NCI-H748 treated with DMSO at 0.1 percent for 48 hours (cell line): ENCODE data around the gene SGMS1.
"Not testable (repeated sequence)": the region's sequence is repeated elsewhere in the genome, so short reads cannot be mapped to it uniquely, and the experiment has no call there.

ENCODE experiments used
- DNase-seq: peaks from one replicate; lab custom pipeline; 2025; lab: John Stamatoyannopoulos, UW

Gene SGMS1

DNA sequence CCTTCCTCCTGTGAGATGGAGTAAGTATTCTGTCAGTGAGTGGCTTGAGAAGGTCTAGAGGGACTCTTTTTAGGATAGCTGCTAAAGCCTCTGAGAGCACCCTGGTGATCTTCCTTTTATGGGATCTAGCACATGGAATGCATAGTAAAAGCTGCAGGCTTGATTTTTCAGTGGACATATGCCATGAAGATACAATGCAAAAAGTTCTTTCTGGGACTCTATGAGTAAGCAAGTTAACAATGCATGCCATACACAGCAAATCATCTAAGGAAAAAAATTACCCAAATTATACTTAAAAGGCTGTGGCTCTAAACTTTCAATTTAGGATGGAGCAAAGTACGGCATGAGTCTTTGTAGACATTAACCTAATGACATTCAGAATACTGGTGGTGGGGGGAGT, 154.5 kb downstream of the SGMS1 start:
- no peak for DNase-seq

DNA sequence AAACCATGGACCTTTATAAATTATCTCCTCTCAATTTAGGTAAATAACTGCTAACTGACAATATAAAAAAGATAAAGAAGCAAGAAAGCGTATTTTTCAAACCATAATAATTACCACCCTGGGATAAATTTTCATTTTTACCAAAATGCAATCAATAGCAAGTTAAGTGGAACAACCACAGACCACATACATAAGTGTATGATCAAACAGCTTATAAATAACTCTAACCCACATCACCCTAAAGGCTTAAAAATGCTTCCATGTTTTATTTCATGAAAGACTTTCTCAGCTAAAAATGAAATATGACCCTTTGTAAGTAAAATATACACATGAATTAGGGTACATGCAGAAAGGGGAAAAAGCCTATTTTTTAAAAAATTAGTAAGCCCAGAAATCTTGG, 156.5 kb downstream of the SGMS1 start:
- no peak for DNase-seq

DNA sequence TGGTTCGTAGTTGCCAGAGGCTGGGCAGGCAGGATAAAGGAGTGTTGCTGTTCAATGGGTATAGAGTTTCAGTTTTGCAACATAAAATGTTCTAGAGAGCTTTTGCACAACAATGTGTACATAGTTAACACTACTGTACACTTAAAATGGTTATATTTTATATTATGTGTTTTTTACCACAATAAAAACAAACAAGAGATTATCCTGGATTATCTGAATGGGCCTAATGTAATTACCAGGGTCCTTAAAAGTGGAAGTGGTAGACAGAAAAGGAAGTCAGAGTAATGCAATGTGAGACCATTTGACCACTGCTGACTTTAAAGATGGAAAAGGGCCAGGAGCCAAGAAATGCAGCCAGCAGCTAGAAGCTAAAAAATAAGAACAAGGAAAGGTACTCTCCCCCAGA, 159.7 kb downstream of the SGMS1 start:
- DNase-seq = no peak

DNA sequence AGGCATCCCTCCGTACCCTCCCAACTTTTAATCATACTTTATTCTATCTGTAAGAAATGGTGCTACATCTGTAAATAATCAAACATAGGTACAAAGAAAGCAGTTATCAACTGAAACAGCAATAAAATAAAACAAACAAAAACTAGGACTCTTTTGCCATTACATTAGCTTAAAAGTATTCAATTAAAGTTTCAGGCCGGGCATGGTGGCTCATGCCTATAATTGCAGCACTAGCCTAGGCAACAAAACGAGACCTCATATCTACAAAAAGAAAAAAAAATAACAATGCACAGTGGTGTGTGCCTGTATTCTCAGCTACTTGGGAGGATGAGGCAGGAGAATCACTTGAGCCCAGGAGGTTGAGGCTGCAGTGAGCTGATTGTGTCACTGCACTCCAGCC, 161.9 kb downstream of the SGMS1 start:
- no peak for DNase-seq

- no peak for DNase-seq
Measured at GRCh38 chr10:50461123-50461522, 162.6 kb downstream of the SGMS1 start.

GRCh38 chr10:50456719-50457118, 167.0 kb downstream of the SGMS1 start:
- no peak for DNase-seq

DNA sequence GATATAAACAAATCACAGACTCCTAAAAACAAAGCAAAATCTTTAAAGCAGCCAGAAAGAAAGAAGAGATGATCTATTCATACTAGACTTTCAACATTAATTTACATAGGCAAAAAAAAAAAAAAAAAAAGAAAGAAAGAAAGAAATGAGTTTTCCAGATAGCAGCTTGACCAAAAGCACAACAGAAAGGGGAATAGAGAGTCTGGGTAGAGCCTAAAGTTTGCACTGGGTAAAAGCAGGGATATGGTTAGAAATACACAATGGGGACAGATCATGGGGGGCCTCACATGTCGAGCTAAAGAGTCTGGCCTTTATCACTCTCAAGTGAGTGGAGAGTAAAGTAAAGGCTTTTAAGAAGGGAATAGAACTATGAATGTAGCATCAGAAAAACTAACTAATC, 169.8 kb downstream of the SGMS1 start:
- no peak for DNase-seq

GRCh38 chr10:50452603-50453002, 171.2 kb downstream of the SGMS1 start:
- no peak for DNase-seq

- DNase-seq = no peak
Measured at GRCh38 chr10:50447691-50448090, 176.1 kb downstream of the SGMS1 start.

DNA sequence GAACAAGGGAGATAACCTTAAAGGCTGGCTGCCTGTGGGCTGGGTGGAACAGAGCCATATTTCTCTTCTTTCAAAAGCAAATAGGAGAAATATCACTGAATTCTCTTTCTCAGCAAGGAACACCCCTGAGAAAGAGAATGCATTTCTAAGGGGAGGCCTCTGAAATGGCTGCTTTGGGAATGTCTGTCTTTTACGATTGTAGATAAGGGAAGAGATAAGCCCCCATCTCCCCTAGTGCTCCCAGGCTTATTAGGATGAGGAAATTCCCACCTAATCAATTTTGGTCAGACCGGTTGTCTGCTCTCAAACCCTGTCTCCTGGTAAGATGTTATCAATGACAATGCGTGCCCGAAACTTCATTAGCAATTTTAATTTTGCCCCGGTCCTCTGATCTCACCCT, 178.0 kb downstream of the SGMS1 start:
- not testable (repeated sequence) for DNase-seq

DNA sequence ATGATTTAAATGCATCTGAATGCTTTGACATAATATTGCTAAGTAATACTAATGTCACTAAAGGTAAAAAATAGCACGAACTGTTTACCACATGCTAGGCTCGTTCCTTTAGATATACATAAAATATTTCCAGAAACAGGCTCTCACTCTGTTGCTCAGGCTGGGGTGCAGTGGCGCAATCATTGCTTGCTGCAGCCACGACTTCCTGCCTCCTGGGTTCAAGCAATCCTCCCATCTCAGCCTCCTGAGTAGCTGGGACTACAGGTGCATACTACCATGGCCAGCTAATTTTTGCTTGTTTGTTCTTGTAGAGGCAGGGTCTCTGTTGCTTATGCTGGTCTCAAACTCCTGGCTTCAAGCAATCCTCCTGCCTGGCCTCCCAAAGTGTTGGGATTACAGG, 183.3 kb downstream of the SGMS1 start:
- no peak for DNase-seq

DNA sequence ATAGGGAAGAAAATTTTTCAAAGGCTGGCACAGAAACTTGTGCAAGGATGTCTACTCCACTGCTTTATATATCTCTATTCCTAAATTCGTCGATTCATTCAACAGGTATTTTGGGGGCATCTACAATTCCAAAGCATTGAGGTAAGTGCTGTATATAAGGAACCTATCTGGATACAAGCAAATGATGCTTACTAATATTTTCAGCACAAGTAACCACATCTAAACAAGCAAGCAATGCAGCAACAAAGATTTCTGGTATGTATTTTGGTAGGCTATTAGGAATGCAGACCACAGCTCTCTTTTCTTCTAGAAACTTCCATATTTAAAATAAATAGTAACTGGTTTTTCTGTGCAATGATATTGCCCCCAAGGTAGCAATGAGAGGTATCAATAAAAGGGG, 183.9 kb downstream of the SGMS1 start:
- no peak for DNase-seq

DNA sequence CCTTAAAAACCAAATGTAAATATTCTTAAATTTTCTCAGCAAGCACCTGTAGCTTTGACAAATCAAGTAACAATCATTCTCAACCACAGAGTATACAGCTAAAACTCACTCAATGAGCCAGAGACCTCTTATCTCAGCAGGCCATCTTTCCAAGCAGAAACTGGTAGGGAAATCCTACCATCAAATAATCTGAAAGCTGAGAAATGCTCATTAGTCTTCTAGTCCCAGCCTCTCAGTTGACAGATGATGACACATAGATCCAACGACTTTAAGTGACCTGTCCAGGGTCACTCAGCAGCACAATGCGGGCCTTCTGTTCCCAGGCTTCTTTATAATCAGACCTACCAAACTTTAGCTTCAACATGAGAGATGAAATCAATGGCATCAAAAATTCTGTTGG, 184.6 kb downstream of the SGMS1 start:
- DNase-seq = no peak

GRCh38 chr10:50438049-50438936, 185.5 kb downstream of the SGMS1 start:
- DNase-seq = no peak

DNA sequence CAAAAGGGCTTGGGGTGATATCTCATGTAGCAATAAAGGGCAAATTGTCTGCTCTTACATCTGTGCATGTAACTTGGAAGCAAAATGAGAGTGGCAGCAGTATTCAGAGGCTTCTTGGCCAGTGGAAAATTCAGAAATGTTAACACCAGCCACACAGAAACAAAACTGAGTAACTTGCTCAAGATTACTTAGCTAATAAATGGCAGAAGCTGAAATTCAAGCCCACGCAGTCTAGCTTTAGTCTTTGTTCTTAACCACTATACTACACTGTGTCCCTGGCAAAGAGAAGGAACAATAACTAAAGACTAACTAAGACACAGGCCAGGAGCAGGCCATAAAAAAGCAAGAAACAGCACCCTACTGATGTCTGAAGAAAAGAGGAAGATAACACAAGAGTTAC, 186.5 kb downstream of the SGMS1 start:
- DNase-seq = no peak

DNA sequence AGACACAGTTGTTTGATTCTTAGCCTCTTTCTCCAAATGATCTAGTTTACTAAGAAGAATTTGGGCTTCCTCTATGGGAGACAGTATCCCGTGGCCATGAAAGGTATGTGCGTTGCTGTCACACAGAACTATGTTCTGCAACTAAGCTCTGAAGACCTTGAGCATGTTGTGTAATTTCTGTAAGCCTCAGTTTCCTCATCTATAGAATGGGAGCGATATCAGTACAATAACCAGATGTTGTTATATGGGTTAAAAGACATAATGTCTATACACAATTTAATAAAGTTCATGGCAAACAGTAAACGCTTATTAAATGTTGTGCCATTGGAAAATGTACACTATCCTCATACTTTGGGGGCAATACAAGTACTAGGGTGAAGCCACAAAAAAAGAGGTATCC, 187.0 kb downstream of the SGMS1 start:
- DNase-seq = no peak

DNA sequence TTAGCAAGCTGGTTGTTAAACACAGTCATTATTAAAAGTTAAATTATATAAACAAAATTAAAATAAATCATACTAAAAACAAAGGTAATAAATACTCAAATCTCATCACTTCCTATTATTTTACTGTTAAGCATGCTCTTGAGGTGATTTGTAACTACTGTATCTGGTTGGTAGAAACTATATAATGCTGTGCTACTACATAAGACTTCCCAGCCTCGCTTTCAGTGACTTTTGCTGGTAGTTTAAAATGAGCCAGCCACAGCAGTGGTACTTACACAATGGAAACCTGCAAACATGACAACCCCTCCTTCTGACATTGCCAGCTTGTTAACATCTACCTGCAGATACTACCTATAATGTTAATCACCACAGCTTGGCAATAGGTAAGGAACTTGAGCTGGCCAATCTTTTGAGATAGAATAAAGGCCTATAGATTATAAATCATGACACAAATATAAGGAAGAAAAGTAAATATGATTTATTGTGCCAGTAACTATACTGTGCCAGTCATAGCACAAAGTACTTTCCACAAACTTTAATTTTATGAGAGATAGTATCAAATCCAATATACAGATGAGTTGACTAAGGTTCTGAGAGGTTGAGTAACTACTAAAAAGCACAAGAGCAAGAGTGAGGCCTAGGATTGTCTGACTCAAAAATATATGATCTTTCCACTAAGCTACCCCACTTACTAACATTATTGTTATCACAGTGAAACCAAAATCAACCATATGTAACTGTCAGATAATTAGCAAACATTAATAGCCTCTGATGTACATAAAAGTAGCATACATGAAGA, 191.3 kb downstream of the SGMS1 start:
- no peak for DNase-seq

DNA sequence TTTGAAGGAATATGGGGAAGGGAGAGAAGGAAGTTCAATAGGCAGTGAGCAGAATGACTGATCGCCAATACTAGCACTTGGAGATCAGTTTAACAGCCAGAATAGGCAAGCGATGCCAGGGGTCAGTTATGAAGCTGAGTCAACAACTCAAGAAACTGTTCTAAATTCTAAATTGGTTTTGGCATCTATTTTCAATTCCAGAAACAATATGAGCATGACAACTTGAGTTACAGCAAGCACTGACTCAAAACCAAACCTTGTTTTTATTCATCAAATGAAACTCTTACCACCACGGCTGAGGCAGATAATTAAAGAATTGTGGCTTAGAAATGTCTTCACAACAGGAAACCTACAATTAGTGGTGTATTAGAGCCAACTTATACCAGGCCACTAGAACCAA, 192.0 kb downstream of the SGMS1 start:
- no peak for DNase-seq

DNA sequence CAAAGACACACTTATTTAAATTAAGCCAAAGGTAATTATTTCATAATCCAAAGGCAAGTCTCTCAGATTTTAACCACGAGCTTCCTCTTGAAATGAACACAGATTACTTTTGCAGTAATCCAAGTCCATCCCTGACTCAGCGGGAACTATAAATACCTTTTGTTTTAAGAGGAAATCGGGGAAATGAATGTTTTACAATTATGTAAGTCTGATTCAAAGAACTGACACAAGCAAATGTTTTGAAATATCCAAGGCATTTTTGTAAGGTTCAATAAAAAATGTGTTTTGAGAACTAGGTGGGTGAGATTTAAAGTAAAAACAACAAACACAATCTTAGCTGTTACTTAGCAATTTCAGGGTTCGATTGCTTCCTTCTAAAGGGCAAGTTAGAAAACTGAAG, 192.6 kb downstream of the SGMS1 start:
- no peak for DNase-seq

DNA sequence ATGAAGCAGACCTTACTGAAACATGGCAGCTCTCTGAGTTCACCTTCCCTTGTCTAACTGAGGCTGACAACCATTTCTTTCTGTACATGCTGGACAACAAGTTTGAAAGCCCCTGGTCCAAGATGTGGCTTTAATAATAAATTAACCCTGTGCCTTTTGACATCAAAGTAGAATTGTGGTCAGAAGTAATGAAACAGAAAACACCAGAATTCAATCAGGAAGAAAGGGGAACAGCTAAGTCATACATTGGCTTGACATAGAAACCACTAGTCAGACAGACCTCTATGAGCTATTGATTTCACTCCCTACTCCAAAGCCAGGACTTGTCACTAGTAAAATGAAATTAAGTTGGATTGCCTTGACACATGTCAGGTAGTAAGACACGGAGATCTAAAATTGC, 197.3 kb downstream of the SGMS1 start:
- no peak for DNase-seq

DNA sequence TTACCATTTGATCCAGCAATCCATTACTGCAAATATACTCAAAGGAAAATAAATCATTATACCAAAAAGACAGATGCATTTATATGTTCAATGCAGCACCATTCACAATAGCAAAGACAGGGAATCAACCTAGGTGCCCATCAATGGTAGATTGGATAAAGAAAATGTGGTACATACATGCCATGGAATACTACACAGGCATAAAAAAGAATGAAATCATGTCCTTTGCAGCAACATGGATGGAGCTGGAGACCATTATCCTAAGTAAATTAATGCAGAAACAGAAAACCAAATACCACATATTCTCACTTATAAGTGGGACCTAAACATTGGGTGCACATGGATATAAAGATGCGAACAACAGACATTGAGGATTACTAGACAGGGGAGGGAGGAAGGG, 198.5 kb downstream of the SGMS1 start:
- not testable (repeated sequence) for DNase-seq

GRCh38 chr10:50423448-50423847, 200.3 kb downstream of the SGMS1 start:
- DNase-seq = no peak

- no peak for DNase-seq
Measured at GRCh38 chr10:50422259-50422658, 201.5 kb downstream of the SGMS1 start.
